HCT116 (cell line): ENCODE results near the gene PLOD2. TPM values are rescaled to one million over a fixed set of nuclear protein-coding genes. Genes with fewer than 3 reads are reported as not detected.

Experiments used
- ATAC-seq: fragments of 200-7000 bp; cut with Tn5 transposase; 2 replicates; pipeline ENCODE4 v1.9.1; 2020; ENCODE audit warnings: mild to moderate bottlenecking, moderate library complexity
- BruUV-seq: library from RNA; stranded (reverse); fragments of 400-500 nt; replicated peaks from 2 replicates; lab custom pipeline; 2021; lab: Mats Ljungman, UMichigan
- CTCF ChIA-PET: fragments of 300-600 bp; sonication (Branson Sonifier 250); formaldehyde crosslinking; loops from one replicate; lab custom pipeline; 2021; ENCODE audit warnings: antibody characterized with exemption; lab: Charles Lee
- POLR2A ChIA-PET: fragments of 300-600, 350-600 bp; sonication (Branson Sonifier 250); formaldehyde crosslinking; loops from one replicate; lab custom pipeline; 2021; ENCODE audit warnings: antibody characterized with exemption; lab: Charles Lee
- RAD21 ChIA-PET, 2 experiments: fragments of 300-600 bp; sonication (Branson Sonifier 250); formaldehyde crosslinking; loops; one replicate each; lab custom pipeline; 2023; ENCODE audit warnings: low total read pairs in 2 of 2; ENCODE audit not compliant: uncharacterized antibody in 2 of 2, unreplicated experiment in 2 of 2, low non-redundant PET in 1 of 2; lab: Charles Lee
- DNase-seq: peaks from one replicate; pipeline ENCODE4 v3.0.0-alpha.2; 2010; ENCODE audit warnings: low read depth, low spot score
- H2AFZ ChIP-seq: fragments of 200-600 bp; shearing (Covaris generic), sonication (generic); 2 replicates; pipeline ENCODE4 v1.6.1; 2017; ENCODE audit warnings: low read depth, mixed run types, mixed read lengths, antibody characterized with exemption, low read length; ENCODE audit not compliant: poor library complexity, severe bottlenecking
- H3K27ac ChIP-seq: 2 replicates; pipeline ENCODE4 v1.5.1; 2012; ENCODE audit warnings: low read depth, low read length
- H3K27me3 ChIP-seq: fragments of 200-600 bp; sonication (generic); 2 replicates; pipeline ENCODE4 v1.6.1; 2016; ENCODE audit warnings: mixed run types, low read length, mixed read lengths; ENCODE audit not compliant: insufficient read depth
- H3K36me3 ChIP-seq, 2 experiments: fragments of 200-500 bp in 1 of 2; fragments of 200-600 bp in 1 of 2; sonication (Bioruptor generic) in 1 of 2; sonication (generic) in 1 of 2; 2 replicates each; pipeline versions ENCODE4 v1.5.1 to v1.6.1; 2014 to 2016; ENCODE audit warnings: low read length in 2 of 2, inconsistent platforms in 1 of 2, mixed read lengths in 1 of 2, mixed run types in 1 of 2; ENCODE audit not compliant: insufficient read depth in 2 of 2, control insufficient read depth in 1 of 2
- H3K4me1 ChIP-seq, 2 experiments: fragments of 200-600 bp in 1 of 2; sonication (generic) in 1 of 2; 2 replicates each; pipeline versions ENCODE4 v1.5.1 to v1.6.1; 2012 to 2017; ENCODE audit warnings: low read length in 2 of 2, inconsistent platforms in 1 of 2, mild to moderate bottlenecking in 1 of 2, mixed read lengths in 1 of 2, mixed run types in 1 of 2, moderate library complexity in 1 of 2; ENCODE audit not compliant: insufficient read depth in 2 of 2, control insufficient read depth in 1 of 2
- H3K4me2 ChIP-seq: fragments of 200-600 bp; sonication (generic); 2 replicates; pipeline ENCODE4 v1.6.1; 2017; ENCODE audit warnings: mixed run types, low read length, mixed read lengths
- H3K4me3 ChIP-seq, 2 experiments: fragments of 200-600 bp in 1 of 2; sonication (generic) in 1 of 2; replicated peaks in 1 of 2; 2 replicates each; pipeline ENCODE4 v1.5.1; 2011 to 2016; ENCODE audit warnings: low read length in 2 of 2, control low read depth in 1 of 2, low read depth in 1 of 2, mild to moderate bottlenecking in 1 of 2, mixed read lengths in 1 of 2, mixed run types in 1 of 2
- H3K79me2 ChIP-seq: fragments of 200-600 bp; sonication (generic); 2 replicates; pipeline ENCODE4 v1.6.1; 2017; ENCODE audit warnings: mild to moderate bottlenecking, mixed run types, low read length, moderate library complexity, mixed read lengths; ENCODE audit not compliant: insufficient read depth
- H3K9ac ChIP-seq: fragments of 200-600 bp; sonication (generic); 2 replicates; pipeline ENCODE4 v1.6.1; 2016; ENCODE audit warnings: low read length, mixed read lengths
- H3K9me2 ChIP-seq: fragments of 200-600 bp; sonication (generic), shearing (Covaris generic); 2 replicates; pipeline ENCODE4 v1.6.1; 2017; ENCODE audit warnings: mixed run types, mild to moderate bottlenecking, moderate library complexity; ENCODE audit not compliant: insufficient read depth
- H3K9me3 ChIP-seq, 2 experiments: fragments of 200-500 bp in 1 of 2; fragments of 200-600 bp in 1 of 2; sonication (Bioruptor generic) in 1 of 2; sonication (generic) in 1 of 2; 2 replicates each; pipeline ENCODE4 v1.6.1; 2014 to 2017; ENCODE audit warnings: low read length in 2 of 2, mixed read lengths in 2 of 2, inconsistent platforms in 1 of 2, low read depth in 1 of 2, mild to moderate bottlenecking in 1 of 2, mixed run types in 1 of 2, moderate library complexity in 1 of 2; ENCODE audit not compliant: control insufficient read depth in 1 of 2, insufficient read depth in 1 of 2
- H4K20me1 ChIP-seq: fragments of 200-600 bp; sonication (generic), shearing (Covaris generic); 2 replicates; pipeline ENCODE4 v1.6.1; 2017; ENCODE audit warnings: mixed run types, mild to moderate bottlenecking, moderate library complexity; ENCODE audit not compliant: insufficient read depth
- CTCF ChIP-seq, 3 experiments: fragments of 200-600 bp in 1 of 3; sonication (generic) in 1 of 3; IDR thresholded peaks in 2 of 3; conservative IDR thresholded peaks in 1 of 3; 2 replicates each; pipeline ENCODE4 v1.5.1; 2012 to 2017; ENCODE audit warnings: low read depth in 2 of 3, low read length in 2 of 3, antibody characterized with exemption in 1 of 3, borderline replicate concordance in 1 of 3, control low read depth in 1 of 3, mild to moderate bottlenecking in 1 of 3, mixed read lengths in 1 of 3, mixed run types in 1 of 3, moderate library complexity in 1 of 3; ENCODE audit not compliant: insufficient read depth in 1 of 3
- POLR2A ChIP-seq: IDR thresholded peaks from 2 replicates; pipeline ENCODE4 v1.7.0; 2011; ENCODE audit warnings: borderline replicate concordance; ENCODE audit not compliant: insufficient read depth, insufficient read length; ENCODE audit errors: extremely low read depth
- RAD21 ChIP-seq: IDR thresholded peaks from 2 replicates; pipeline ENCODE4 v1.6.1; 2012; ENCODE audit warnings: low read depth, mild to moderate bottlenecking
- intact Hi-C: fragments of 100-400 bp; cut with micrococcal nuclease; formaldehyde crosslinking; loops from 2 replicates; pipeline ENCODE4 v1.10.0; 2022
- total RNA-seq: library from RNA; stranded (reverse); gene quantifications from one replicate; pipeline ENCODE4 v1.2.1, GENCODE V29; 2021; ENCODE audit not compliant: unreplicated experiment

Gene PLOD2
- total RNA-seq, 1 experiment from 2014 or later, result 25.8 TPM

- H3K36me3 ChIP-seq, result no peaks in the 10 kb centered on the region
- H3K27ac ChIP-seq, result no peak overlapping the region
- H3K9ac ChIP-seq, result no peak overlapping the region
- intact Hi-C loops, result loop anchor here (1.0 kb wide), 2 partner anchors 122 to 410 kb away; no protein-coding TSS in a partner anchor
- H3K4me3 ChIP-seq, result no peak overlapping the region
- H3K79me2 ChIP-seq, result no peaks in the 10 kb centered on the region
- DNase-seq (peak; percentile 29), ATAC-seq (no peak)
- H2AFZ ChIP-seq, result no peak overlapping the region
- POLR2A ChIA-PET, result no interaction called here
- H4K20me1 ChIP-seq, result no peaks in the 10 kb centered on the region
- CTCF ChIA-PET, result interaction anchor here (0.6 to 5.1 kb wide), 18 partner anchors 9 to 420 kb away, joined by 3 to 141 read pairs (median 4); partner anchors contain the start of gene PLOD2
- RAD21 ChIA-PET, result interaction anchor here (0.8 to 3.2 kb wide), 5 partner anchors 122 to 411 kb away, joined by 3 to 14 read pairs (median 3); no protein-coding TSS in a partner anchor
- peaks cover 0 to 11% of the 10 kb centered on the region in 2 experiments; a peak in 2 of 4 replicates for H3K4me1 ChIP-seq
- BruUV-seq, result no TSS peak
- TF ChIP-seq POLR2A (no peak), CTCF (IDR thresholded peaks at IDR 0.05 in 2 of 3, conservative IDR thresholded peaks at IDR 0.05 in 1 of 3; ENCODE audit: borderline replicate concordance in 1 of 3, insufficient read depth in 1 of 3, low read depth in 2 of 3, low read length in 2 of 3) (peak; percentile 57 to 75 (median 68); a peak in 5 of 6 replicates), RAD21 (peak; percentile 79)
- no peaks in the 10 kb centered on the region for H3K27me3 ChIP-seq
- H3K9me2 ChIP-seq, result no peaks in the 10 kb centered on the region
- no peaks in the 10 kb centered on the region for H3K9me3 ChIP-seq
- H3K4me2 ChIP-seq, result no peak overlapping the region
Measured at GRCh38 chr3:146187334-146187950, 26.5 kb upstream of the PLOD2 start.
